NCI-H345 treated with DMSO at 0.1 percent for 48 hours (cell line): ENCODE data around the gene ZNF692.

Source experiments
- DNase-seq: peaks from one replicate; lab custom pipeline; 2025; ENCODE audit not compliant: unreplicated experiment; lab: John Stamatoyannopoulos, UW

Gene ZNF692

DNA sequence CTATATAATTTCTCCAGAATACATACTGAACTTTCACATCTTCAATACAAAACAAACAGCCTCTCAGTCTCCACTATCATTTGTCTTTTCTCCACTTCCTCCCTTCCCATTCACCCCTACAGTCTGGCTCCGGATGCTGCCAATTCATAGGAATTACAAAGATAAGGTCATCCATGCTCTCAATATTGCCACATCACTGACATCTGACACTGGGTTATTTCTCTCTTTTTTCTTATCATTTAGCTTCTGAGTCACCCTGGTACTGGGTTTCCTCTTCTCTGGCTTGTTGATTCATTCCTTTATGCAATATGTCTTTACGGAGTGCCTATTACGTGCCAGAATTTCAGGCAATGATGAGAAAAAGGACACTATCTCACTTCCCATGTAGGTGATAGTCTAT lies 30.0 kb downstream of the ZNF692 start:
- DNase-seq, result no peak

DNA sequence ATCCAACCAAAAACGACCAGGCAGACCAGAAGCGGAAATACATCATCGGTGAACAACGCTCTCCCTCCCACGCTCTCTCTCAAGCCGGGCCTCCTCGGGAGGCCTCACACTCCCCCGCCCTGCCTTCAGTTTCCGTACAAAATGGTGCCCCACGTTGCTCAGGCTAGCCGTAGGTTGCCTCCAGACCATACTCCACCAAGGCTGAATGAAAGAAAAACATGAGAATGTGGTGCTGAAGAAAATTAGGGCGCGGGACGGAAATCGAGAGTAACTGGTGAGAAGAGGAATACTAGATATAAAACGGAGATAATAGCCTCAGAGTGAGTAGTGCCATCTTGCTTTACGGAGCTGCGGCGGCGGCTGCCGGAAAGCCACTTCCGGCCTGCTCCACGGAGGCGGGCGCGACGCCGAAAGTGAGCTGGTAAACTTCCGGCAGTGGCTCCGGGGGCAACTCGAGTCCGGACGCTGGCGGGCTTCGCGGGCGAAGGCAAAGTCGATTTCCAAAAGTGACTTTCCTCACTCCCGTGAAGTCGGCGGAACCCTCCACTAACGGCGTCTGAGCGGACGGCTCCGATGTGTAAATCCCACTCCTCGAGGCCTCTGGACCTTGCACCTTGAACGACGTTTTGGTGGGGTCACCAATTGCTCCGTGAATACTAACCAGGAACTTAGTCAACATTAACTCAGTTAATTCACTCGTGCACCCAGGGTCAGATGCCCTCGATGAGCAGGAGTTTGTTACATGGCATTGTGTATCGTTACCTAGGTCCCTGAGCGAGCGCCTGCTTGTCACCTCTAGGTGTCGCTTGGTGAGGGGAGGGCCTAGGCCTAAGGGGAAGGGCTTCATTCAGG lies 32.8 kb downstream of the ZNF692 start, which contains the start of gene SH3BP5L:
SH3BP5L (minus strand) TSS at position 7 of the 852 bp plus-strand sequence. CDS start 980 bp downstream, outside the sequence.
- peak; percentile 97 for DNase-seq

DNA sequence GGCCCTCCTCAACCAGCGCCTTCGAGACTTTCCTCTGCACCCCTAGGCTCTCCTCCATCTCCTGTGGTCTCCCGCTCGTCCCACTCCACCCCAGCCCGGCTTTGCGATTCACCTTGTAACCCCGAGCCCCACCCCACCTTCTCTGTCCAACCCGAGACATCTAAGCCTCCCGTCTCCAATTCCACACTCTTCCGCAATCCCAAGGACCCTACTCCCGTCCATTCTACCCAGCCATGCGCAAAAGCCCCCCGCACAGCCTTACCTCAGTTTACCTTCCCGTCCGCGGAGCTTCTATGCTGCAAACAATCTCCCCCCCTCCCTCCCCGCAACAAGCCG lies 33.3 kb downstream of the ZNF692 start:
- DNase-seq, result no peak

DNA sequence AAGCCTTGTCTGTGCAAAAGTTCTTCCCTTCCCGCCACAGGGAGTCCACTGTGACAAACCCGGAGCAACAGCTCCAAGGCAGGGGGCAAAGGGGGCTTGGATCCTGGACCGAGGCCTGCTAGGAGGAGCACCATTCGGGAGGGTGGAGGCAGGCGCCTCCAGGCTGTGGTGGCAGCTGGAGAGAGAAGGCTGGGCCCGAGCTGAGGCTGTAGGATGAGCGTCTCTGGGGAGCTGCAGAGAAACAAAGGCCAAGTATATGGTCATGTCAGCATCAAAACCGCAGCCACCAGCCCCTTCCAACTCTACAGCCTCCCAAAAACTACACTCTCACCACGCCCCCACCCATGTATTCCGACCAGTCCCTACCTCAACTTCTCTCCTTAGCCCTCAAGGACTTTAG lies 33.7 kb downstream of the ZNF692 start:
- no peak for DNase-seq

DNA sequence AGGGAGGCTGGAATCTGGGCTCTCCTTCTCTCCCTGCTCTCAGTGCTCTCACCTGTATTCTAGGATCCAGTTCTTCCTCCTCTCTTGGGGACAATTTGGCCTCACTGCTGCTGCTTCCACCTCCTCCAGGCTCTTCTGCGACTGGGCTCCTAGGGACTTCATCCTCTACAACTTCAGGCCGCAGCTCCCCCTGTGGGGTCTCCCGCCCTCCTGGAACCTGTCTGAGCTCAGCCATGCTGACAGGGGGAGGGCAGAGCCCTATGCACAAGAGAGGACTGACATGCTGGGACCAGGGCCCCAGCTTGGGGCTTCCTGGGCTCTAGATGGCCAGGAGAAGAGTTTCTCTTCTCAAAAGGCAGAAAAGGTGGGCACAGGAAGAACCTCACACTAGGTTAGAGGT lies 34.2 kb downstream of the ZNF692 start:
- no peak for DNase-seq

DNA sequence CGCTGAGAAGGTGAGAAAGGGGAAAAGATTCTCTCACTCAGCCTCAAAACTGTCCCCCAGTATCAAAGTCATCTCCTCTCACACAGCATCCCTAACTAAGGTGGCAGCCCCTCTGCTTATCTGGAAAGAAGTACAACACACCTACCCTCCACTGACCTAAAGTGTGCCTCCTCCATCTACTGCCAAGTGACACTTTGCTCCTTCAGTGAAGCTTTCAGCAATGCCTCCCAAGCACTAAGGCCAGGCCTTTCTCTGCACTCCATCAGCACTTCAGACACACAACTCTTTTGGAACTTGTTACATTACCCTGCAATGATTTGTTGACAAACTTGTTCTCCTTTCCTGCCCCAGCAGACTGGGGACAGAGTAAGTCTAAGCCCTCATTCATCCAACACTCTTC lies 34.6 kb downstream of the ZNF692 start:
- no peak for DNase-seq

DNA sequence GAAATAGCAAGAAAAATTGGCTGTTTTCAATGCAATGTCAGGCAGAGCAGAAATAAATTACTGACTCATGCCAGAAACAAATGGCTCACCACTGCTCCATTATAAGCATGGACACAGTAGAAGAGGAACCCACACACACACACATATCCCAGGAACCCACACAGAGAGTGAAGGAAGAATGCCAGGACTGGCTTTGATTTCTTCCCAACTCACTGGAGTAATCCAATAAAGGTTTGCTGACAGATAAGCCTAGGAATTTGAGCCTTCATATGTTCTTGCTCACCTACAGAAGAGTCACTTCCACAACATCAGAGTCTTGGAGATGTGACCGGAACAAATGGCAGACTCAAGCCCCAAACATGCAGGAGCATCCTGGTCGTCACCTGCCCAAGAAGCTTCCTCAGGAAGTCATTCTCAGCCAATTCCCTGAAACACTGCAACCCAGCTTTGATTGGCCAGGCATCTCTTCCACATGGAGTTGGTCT lies 35.3 kb downstream of the ZNF692 start:
- no peak for DNase-seq

DNA sequence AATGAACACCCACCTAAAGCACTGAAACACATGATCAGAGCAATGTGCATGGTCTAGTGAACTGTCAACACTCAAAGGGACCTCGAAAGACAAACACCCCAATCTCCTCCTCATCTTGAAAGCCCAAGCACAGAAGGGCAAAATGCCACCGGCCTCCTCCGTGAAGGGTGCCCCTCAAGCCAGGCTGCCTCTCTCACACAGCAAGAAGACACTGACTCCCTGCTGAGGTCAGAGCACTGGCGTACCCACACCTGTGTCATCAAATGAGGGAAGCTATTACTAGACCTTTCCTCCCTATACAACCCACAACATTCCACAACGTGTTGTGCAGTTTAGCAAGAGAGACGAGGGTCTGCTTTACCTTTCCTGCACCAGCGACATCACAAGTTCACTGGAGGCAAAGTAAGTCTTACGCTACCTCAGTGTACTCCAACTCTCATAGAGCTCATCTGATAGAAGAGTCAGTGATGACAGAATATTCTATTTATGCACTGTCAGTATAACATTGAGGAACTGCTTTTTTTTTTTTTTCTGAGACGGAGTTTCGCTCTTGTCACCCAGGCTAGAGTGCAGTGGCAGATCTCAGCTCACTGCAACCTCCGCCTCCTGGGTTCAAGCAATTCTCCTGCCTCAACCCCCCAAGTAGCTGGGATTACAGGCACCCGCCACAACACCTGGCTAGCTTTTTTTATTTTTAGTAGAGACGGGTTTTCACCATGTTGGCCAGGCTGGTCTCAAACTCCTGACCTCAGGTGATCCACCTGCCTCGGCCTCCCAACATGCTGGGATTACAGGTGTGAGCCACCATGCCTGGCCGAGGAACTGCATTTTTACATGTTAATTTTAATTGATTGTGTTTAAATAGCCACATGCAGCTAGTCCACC lies 36.5 kb downstream of the ZNF692 start:
- DNase-seq, result no peak

DNA sequence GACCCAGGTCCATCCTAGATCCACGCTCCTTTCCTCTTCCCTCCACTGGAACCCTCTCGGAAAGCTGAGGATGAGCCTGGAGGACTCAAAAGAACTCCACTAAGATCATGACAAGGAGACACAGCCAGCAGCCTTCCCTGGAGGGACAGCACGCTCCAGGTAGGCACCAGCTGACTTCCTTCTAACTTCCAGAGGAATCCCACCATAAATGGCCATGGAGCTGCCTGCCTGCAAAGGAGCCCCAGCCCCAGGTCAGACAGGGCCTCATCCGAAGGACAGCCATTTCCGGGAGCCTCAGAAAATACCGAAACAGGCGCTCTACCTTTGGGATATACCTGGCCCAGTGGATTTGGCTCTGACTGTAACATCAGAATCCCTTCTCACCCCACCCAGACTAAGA lies 37.2 kb downstream of the ZNF692 start:
- no peak for DNase-seq

DNA sequence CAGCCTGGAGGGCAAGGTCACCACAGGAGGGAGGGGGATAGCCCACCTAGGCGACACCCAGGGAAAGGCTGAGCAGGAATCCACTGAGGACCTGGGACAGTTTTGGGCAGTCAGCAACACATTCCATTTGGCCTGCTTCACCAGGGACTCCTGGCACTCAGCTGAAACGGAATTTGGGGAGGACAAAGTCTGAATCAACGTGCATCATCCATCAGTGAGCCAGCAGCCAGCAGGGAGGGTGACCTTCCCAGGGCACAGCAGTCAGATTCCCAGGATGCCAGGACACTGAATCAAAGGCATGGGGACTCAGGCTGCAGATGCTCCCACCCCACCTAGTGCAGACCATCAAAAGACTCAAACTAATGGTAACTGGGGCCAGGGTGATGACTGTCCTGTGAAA lies 37.8 kb downstream of the ZNF692 start:
- no peak for DNase-seq

DNA sequence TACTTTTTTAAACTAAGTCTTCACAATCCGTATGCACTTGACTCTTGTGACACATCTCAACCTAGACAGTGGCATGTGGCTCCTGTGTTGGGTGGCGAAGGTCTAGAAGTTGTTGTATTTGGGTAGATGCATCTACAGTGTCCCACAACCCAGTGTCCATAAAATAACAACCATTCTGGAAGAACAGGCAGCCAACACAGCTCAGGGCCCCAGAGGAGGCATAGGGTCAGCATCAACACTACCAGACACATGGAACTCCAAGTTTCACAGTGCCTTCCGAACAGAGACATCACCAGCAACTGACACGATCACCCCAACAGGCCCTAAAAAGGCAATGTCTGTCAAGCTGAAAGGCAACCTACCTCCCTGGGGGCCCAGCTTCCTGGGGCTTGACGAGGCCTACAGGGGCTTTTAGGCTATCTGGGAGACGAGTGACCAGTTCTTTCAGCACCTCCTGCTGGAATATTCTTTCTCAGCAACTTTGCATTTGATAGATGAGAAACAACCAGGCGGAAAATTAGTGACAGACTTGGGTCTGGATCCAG lies 38.8 kb downstream of the ZNF692 start:
- DNase-seq, result no peak

DNA sequence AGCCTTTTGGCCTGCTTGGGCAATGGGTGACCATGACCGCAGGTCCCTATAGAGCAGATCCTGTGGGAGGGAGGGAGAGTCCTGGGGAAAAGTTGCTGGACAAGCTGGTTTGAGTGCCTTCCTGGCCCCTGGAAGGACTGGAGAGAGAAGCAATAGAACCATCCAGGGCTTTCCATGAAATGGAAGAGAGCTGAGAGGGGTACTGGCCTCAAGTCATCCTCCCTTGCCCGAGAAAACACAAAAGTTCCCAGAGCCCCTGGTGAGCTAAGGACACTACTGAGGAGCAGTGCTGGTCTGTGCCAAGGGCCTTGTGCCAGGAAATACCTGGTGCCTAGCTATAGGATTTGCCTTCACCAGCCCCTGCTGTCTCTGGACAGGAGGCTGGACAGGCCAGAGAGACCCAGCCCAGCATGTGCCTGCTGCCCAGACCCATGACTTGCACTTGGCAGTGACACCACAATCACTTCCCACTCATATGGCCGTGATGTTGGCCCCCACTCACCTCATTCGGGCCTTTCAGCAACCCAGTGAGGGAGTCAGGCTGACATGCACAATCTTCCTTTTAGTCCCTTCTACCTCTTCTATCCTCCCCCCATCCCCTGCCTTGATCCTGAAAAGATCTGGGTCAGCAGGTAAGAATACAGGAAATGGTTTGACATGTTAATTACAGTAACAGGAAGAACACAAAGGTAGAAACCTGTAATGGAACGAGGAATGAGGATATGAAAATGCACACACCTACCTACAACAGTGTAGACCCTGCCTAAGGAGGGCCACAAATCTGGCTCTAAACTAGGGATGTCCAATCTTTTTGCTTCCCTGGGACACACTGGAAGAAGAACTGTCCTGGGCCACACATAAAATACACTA lies 40.1 kb downstream of the ZNF692 start:
- DNase-seq, result no peak

DNA sequence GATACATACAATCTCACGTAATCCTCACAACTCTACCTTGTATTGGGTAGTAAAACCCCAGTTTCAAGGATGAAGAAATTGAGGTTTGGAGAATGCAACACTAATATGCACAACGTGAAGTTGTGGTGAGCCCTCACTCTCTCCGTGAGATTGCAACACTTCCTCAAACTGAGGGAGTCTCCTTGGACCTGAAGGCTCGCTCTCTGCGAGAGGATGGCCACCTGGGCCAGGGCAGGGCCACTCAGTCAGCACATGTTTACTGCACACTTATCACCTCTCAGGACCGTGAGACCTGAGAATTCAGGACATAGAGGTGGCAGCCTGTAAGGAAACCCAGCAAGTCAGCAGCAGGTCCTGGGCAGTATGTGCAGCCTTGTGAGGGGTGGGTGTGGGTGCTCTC lies 41.8 kb downstream of the ZNF692 start:
- DNase-seq, result no peak

DNA sequence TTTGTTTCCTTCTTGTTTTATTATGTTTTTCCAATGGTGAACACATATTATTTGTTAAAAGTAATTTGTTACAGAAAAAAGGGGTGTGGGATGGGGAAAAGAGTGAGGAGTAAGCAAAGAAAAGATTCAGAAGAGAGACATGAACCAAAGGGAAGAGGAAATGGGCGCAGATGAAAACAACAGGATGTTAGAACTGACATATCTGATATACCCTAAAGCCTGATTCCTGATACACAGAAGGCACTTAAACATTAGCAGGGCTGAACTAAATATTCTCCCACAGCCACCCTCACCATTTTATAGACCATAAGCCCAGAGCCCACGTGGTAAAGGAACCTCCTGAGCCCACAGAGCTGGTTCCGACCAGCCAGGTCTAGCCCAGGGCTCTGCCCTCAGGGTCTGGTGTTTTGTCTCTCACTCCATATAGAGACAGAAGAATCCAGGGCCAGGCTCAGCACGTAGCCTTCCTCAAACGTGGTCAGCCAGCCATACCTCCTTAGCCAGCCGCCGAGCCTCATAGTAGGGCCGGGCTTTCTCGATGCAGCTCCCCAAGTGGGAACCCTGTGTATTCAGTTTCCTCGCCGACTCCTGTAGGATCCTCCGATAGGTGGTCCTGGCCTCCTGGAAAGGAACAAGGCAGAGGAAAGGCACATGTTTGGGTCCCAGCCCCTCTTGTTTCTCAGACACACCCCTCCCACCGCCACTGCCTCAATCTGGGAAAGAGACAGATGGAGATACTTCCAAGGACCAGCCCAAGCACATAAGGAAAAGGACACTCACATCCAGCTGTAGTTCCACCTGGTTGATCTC lies 42.6 kb downstream of the ZNF692 start:
- no peak for DNase-seq

DNA sequence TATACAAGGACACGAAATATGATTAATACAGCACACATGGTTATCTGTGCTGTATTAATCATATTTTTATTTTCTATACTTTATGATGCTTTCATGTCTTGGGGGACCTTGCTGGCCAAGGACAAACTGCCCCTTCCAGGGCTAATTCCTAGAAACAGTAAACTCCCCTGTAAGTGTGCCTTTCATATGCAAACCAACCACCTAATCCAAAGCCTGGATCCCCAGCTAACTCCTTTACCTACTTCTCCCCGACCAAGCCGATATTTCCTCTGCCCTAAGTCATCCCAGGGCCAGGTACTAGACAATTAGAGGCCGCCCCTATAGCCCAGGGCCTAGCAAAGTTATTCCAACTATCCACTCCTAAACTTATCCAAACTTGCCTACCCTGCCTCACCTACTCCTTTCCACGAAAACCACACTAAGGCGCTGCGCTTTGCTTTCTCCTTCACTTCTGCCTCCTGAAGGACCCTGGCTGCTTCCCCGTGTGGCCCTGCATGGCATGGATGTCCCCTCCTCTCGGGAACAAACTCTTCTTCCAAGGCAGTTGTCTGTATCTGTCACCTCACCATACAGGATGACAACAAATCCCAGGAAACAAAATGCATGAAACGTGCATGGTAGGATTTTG lies 43.4 kb downstream of the ZNF692 start:
- no peak for DNase-seq

DNA sequence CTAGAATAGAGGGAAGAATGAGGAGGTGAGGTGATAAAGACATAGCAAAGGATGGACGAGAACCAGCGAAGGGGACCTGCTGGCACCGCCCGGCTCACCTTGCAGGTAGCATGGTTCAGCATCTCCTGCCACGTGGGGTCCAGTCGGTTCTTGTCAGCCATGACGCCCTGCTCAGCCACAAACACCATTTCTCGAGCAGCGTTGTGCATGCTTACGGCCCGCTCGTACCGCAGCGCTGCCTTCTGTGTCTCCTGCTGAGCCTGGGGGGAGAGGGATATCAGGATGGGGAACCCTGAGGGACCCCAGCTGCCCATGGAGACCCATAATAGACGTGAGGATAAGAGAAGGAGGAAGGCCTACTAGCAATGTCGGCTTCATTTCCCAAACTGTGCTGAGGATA lies 44.5 kb downstream of the ZNF692 start:
- DNase-seq, result no peak

DNA sequence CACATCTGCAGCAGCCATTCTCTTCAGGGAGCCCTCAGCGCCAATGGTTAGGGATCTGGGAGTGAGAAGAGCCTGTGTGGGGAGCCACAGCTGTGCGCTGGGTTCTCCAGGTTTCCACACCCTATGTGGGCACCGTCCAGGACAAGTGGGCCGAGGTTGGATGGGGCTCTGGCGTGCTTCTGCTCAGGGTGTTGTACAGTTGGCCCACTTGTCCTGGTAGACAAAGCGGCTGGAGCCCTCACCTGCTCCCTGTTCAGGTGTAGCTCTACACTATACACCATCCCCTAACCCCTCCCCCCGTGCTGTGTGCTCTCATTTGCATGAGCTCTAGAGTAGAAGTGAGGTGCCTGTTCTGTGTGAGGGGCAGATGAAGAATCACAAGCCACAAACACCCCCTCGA lies 45.3 kb downstream of the ZNF692 start:
- no peak for DNase-seq

DNA sequence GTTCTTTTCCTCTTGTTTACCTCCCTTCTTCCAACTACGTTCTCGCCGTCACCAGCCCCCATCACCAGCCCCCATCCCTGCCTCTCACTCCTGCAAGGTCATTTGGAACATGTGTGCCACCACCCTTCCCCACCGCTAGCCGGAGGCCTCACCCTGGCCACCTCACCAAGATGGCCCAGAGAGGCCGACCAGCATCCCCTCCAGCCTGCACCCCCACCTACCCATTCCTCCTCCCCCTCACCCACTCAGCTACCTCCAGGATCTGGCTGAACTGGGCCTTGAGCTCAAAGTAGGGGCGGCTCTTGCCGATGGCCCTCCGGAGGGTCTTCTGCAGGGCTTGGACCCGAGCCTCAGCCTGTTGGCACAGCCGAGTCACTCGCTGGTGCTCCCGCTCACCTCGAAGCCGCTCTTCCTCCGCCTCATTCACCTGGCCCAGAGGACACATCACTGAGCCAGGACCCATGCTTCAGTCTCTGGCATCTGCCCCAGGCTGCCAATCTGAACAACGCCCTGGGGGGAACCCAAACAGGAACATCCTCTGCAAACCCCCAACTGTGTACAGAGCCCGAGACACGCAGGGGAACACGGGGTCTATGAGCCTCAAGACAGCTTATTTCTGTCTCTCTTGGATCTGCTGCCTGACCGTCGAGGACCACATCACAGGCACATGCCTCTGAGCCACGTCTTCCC lies 46.0 kb downstream of the ZNF692 start:
- no peak for DNase-seq
